Omental fat pad (tissue), 4 donors: ENCODE measurements around the gene ACVR1. TPM values are rescaled to one million over a fixed set of nuclear protein-coding genes. Genes with fewer than 3 reads are reported as not detected.

Experiments used
- ATAC-seq: fragments of 150-250 bp; one replicate; pipeline ENCODE4 v1.9.1; 2016; ENCODE audit warnings: mild to moderate bottlenecking, moderate library complexity; ENCODE audit not compliant: low FRiP score
- DNase-seq: peaks from one replicate; pipeline ENCODE4 v3.0.0-alpha.2; 2019; ENCODE audit warnings: low spot score
- CTCF ChIP-seq, 3 donors: fragments of 450-650 bp; IDR thresholded peaks; one replicate each; pipeline ENCODE4 v1.5.1; 2016 to 2017; ENCODE audit warnings: antibody characterized with exemption in 3 of 3, mild to moderate bottlenecking in 3 of 3, moderate library complexity in 2 of 3
- total RNA-seq, 4 donors: library from RNA; depleted of rRNA; stranded (reverse); fragments of >200 nt; gene quantifications; one replicate each; pipeline ENCODE4 v1.1.0, GENCODE V29; 2016

Gene ACVR1
- total RNA-seq, 4 donors from 2014 or later = 22.7 to 37.7 (median 28.2) TPM

- ATAC-seq (no peak), DNase-seq (no peak)
- no peak for TF ChIP-seq CTCF (IDR thresholded peaks at IDR 0.05)
Observed at GRCh38 chr2:157785200-157785599, 90.9 kb downstream of the ACVR1 start.

- no peak for ATAC-seq
Observed at GRCh38 chr2:157784823-157785175, 91.3 kb downstream of the ACVR1 start.

GRCh38 chr2:157784169-157784822, 91.8 kb downstream of the ACVR1 start:
- no peak for DNase-seq
- no peak for TF ChIP-seq CTCF (IDR thresholded peaks at IDR 0.05)
- no peak for ATAC-seq

More at GRCh38 chr2:157784823-157785175, 91.3 kb downstream of the ACVR1 start:
- no peak for TF ChIP-seq CTCF (IDR thresholded peaks at IDR 0.05)
- no peak for DNase-seq

GRCh38 chr2:157783245-157783644, 92.9 kb downstream of the ACVR1 start:
- DNase-seq (no peak), ATAC-seq (no peak)
- no peak for TF ChIP-seq CTCF (IDR thresholded peaks at IDR 0.05)

- TF ChIP-seq CTCF (IDR thresholded peaks at IDR 0.05) = no peak
- DNase-seq (no peak), ATAC-seq (peak; percentile 45)
Observed at GRCh38 chr2:157782057-157782845, 93.9 kb downstream of the ACVR1 start.

- ATAC-seq (no peak), DNase-seq (no peak)
- TF ChIP-seq CTCF (IDR thresholded peaks at IDR 0.05) = no peak
Observed at GRCh38 chr2:157780211-157780610, 95.9 kb downstream of the ACVR1 start.

- no peak for TF ChIP-seq CTCF (IDR thresholded peaks at IDR 0.05)
- no peak for DNase-seq
- no peak for ATAC-seq
Observed at GRCh38 chr2:157779794-157780193, 96.3 kb downstream of the ACVR1 start.
